BLaER1 (cell line): Measurements from ENCODE around the gene FAM32A.

ENCODE experiments used
- H3K27ac ChIP-seq: shearing (Covaris generic); formaldehyde crosslinking; 2 replicates; pipeline ENCODE4 v1.8.1; 2022
- H3K27me3 ChIP-seq: shearing (Covaris generic); formaldehyde crosslinking; 2 replicates; pipeline ENCODE4 v1.8.1; 2022
- H3K36me3 ChIP-seq: shearing (Covaris generic); formaldehyde crosslinking; 2 replicates; pipeline ENCODE4 v1.8.1; 2022
- H3K4me1 ChIP-seq: shearing (Covaris generic); formaldehyde crosslinking; 2 replicates; pipeline ENCODE4 v1.8.1; 2022
- H3K4me2 ChIP-seq: shearing (Covaris generic); formaldehyde crosslinking; 2 replicates; pipeline ENCODE4 v1.8.1; 2022
- H3K4me3 ChIP-seq: shearing (Covaris generic); formaldehyde crosslinking; 2 replicates; pipeline ENCODE4 v1.8.1; 2022
- H3K9ac ChIP-seq: shearing (Covaris generic); formaldehyde crosslinking; 2 replicates; pipeline ENCODE4 v1.8.1; 2022
- H3K9me3 ChIP-seq: shearing (Covaris generic); formaldehyde crosslinking; 2 replicates; pipeline ENCODE4 v1.8.1; 2022
- H4K20me1 ChIP-seq: shearing (Covaris generic); formaldehyde crosslinking; 2 replicates; pipeline ENCODE4 v1.8.1; 2022
- Cebpa-rat ChIP-seq: shearing (Covaris generic); IDR thresholded peaks from 2 replicates; pipeline ENCODE4 v1.8.1; 2022

The FAM32A gene

GRCh38 chr19:16146112-16146511 is 39.1 kb upstream of the FAM32A start:
- Histone ChIP-seq H3K9ac (no peak overlapping the region), H3K4me3 (no peak overlapping the region), H3K9me3 (no peaks in the 10 kb centered on the region), H4K20me1 (no peaks in the 10 kb centered on the region), H3K36me3 (peaks cover 10% of the 10 kb centered on the region; the same call in 1 of the 2 replicates), H3K27me3 (no peaks in the 10 kb centered on the region), H3K4me2 (peak overlapping the region; percentile 91), H3K27ac (peak overlapping the region; percentile 40; the same call in 1 of the 2 replicates), H3K4me1 (peaks cover 100% of the 10 kb centered on the region)
- TF ChIP-seq Cebpa-rat: no peak

- H3K9me3 ChIP-seq: no peaks in the 10 kb centered on the region
- H3K27me3 ChIP-seq: no peaks in the 10 kb centered on the region
- H4K20me1 ChIP-seq: no peaks in the 10 kb centered on the region
- H3K4me1 ChIP-seq: peaks cover 79% of the 10 kb centered on the region
- peaks cover 25% of the 10 kb centered on the region for H3K36me3 ChIP-seq
- peak overlapping the region; percentile 66 for H3K9ac ChIP-seq
- no peak for TF ChIP-seq Cebpa-rat
- H3K4me3 ChIP-seq: peak overlapping the region; percentile 39
- peak overlapping the region; percentile 91 for H3K4me2 ChIP-seq
- peak overlapping the region; percentile 88 for H3K27ac ChIP-seq
Measured at GRCh38 chr19:16148443-16149229, 36.6 kb upstream of the FAM32A start.

- H3K27me3 ChIP-seq: no peaks in the 10 kb centered on the region
- no peak overlapping the region for H3K4me2 ChIP-seq
- TF ChIP-seq Cebpa-rat: no peak
- peaks cover 61% of the 10 kb centered on the region for H3K4me1 ChIP-seq
- no peak overlapping the region for H3K4me3 ChIP-seq
- H4K20me1 ChIP-seq: no peaks in the 10 kb centered on the region
- no peaks in the 10 kb centered on the region for H3K9me3 ChIP-seq
- H3K9ac ChIP-seq: no peak overlapping the region
- H3K36me3 ChIP-seq: peaks cover 61% of the 10 kb centered on the region
- no peak overlapping the region for H3K27ac ChIP-seq
Measured at GRCh38 chr19:16153582-16154336, 31.5 kb upstream of the FAM32A start.

GRCh38 chr19:16154557-16154956 is 30.7 kb upstream of the FAM32A start:
- H3K27ac ChIP-seq: no peak overlapping the region
- no peak for TF ChIP-seq Cebpa-rat
- peaks cover 53% of the 10 kb centered on the region for H3K4me1 ChIP-seq
- no peak overlapping the region for H3K9ac ChIP-seq
- no peaks in the 10 kb centered on the region for H3K27me3 ChIP-seq
- peaks cover 55% of the 10 kb centered on the region for H3K36me3 ChIP-seq
- H3K4me2 ChIP-seq: no peak overlapping the region
- H3K9me3 ChIP-seq: no peaks in the 10 kb centered on the region
- H3K4me3 ChIP-seq: no peak overlapping the region
- no peaks in the 10 kb centered on the region for H4K20me1 ChIP-seq

DNA sequence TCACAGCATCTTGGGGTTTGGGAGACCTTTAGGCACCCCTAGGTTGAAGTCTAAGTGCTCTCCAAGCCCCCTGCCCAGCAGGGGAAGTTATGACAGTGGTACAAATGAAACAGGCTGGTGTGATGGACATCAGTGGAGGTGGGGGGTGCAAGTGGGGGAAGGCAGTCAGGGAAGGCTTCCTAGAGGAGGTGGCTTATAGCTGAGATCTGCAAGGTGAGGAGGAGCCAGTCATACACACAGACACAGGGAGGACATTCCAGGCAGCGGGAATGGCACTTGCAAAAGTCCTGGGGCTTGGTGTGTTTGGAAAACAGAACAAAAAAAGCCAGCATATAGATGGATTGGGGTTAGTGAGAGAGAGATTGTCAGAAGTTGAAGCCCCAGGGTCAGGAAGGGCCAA is 30.1 kb upstream of the FAM32A start:
- Histone ChIP-seq H3K9ac (no peak overlapping the region), H3K36me3 (peaks cover 55% of the 10 kb centered on the region), H4K20me1 (no peaks in the 10 kb centered on the region), H3K27ac (no peak overlapping the region), H3K9me3 (no peaks in the 10 kb centered on the region), H3K4me2 (no peak overlapping the region), H3K4me3 (no peak overlapping the region), H3K27me3 (no peaks in the 10 kb centered on the region), H3K4me1 (peaks cover 47% of the 10 kb centered on the region)
- no peak for TF ChIP-seq Cebpa-rat

- no peak overlapping the region for H3K4me3 ChIP-seq
- H3K9ac ChIP-seq: peak overlapping the region; percentile 15; the same call in 1 of the 2 replicates
- H3K27ac ChIP-seq: peak overlapping the region; percentile 61
- peaks cover 33% of the 10 kb centered on the region for H3K4me1 ChIP-seq
- H3K4me2 ChIP-seq: peak overlapping the region; percentile 66
- peaks cover 55% of the 10 kb centered on the region for H3K36me3 ChIP-seq
- TF ChIP-seq Cebpa-rat: no peak
- no peaks in the 10 kb centered on the region for H3K9me3 ChIP-seq
- no peaks in the 10 kb centered on the region for H4K20me1 ChIP-seq
- H3K27me3 ChIP-seq: no peaks in the 10 kb centered on the region
Measured at GRCh38 chr19:16156904-16157303, 28.3 kb upstream of the FAM32A start.

DNA sequence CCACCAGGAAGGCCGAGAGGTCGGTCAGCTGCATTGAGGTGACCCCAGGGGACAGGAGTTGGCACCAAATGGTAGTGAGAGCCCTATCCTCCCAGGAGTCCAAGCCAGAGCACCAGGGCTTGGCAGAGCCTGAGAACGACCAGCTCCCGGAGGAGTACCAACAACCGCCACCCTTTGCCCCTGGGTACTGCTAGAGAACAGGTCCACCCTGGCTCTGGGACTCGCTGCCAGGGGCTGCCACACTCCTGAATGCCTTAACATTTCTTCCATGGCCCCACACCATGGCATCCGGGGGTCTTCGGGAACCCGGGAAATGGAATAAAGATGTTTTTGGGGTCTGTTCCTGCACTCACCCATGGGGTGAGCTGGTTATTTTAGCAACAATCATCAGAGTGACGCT is 27.6 kb upstream of the FAM32A start:
- 0 out of 2 replicates have a peak overlapping the region, but pooled peaks have one; percentile 15 for H3K9ac ChIP-seq
- no peaks in the 10 kb centered on the region for H3K27me3 ChIP-seq
- peak overlapping the region; percentile 61 for H3K27ac ChIP-seq
- H3K4me2 ChIP-seq: peak overlapping the region; percentile 66
- H3K36me3 ChIP-seq: peaks cover 51% of the 10 kb centered on the region
- no peak for TF ChIP-seq Cebpa-rat
- no peaks in the 10 kb centered on the region for H3K9me3 ChIP-seq
- H4K20me1 ChIP-seq: no peaks in the 10 kb centered on the region
- H3K4me1 ChIP-seq: peaks cover 33% of the 10 kb centered on the region
- no peak overlapping the region for H3K4me3 ChIP-seq

DNA sequence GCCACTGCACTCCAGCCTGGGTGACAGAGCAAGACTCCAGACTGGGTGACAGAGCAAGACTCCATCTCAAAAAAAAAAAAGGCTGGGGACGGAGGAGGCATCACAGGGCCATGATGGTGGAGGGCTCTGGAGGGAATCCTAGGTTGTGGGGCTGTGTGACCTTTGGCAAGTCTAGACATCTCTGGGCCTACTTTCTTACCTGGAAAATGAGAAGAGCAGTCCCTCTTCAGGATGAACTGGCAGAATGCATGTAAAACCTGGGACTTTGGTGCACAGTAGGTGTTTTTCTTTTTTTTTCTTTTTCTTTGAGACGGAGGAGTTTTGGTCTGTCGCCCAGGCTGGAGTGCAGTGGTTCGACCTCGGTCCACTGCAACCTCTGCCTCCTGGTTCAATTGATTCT is 25.6 kb upstream of the FAM32A start:
- H3K9ac ChIP-seq: no peak overlapping the region
- H3K4me2 ChIP-seq: no peak overlapping the region
- H3K4me1 ChIP-seq: peaks cover 33% of the 10 kb centered on the region
- peaks cover 31% of the 10 kb centered on the region for H3K36me3 ChIP-seq
- H3K9me3 ChIP-seq: no peaks in the 10 kb centered on the region
- H3K27me3 ChIP-seq: no peaks in the 10 kb centered on the region
- no peak overlapping the region for H3K4me3 ChIP-seq
- no peak overlapping the region for H3K27ac ChIP-seq
- no peaks in the 10 kb centered on the region for H4K20me1 ChIP-seq
- TF ChIP-seq Cebpa-rat: no peak

GRCh38 chr19:16160445-16160942 is 24.7 kb upstream of the FAM32A start:
- Histone ChIP-seq H3K36me3 (peaks cover 22% of the 10 kb centered on the region), H3K27ac (no peak overlapping the region), H3K9ac (no peak overlapping the region), H3K4me1 (peaks cover 27% of the 10 kb centered on the region), H3K4me3 (no peak overlapping the region), H4K20me1 (no peaks in the 10 kb centered on the region), H3K9me3 (no peaks in the 10 kb centered on the region), H3K27me3 (no peaks in the 10 kb centered on the region), H3K4me2 (no peak overlapping the region)
- no peak for TF ChIP-seq Cebpa-rat

- Histone ChIP-seq H3K9ac (no peak overlapping the region), H3K27ac (no peak overlapping the region), H3K9me3 (no peaks in the 10 kb centered on the region), H3K36me3 (peaks cover 17% of the 10 kb centered on the region), H3K4me1 (peaks cover 21% of the 10 kb centered on the region), H3K4me2 (no peak overlapping the region), H3K4me3 (no peak overlapping the region), H4K20me1 (no peaks in the 10 kb centered on the region), H3K27me3 (no peaks in the 10 kb centered on the region)
- TF ChIP-seq Cebpa-rat: no peak
Measured at GRCh38 chr19:16160943-16161560, 24.2 kb upstream of the FAM32A start.
